ENCODE measurements around the gene DNAH6.

DNA sequence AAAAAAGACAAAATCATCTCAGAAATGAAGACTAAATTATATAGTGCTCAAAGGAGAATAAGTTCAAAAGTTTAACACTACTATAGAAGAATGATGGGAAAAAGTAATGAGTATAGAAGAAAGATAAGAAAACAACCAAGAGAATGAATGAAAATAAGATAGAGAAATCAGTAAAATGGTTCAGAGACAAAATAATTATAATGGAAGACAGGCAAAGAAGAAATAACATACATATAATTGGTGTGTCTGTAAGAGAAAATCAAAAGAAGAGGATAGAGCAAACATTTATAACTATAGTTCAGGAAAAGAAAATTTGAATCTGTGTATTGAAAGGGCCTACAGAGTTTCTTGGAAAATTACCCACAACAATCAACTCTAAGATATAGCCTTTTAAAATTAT lies 43.5 kb downstream of the DNAH6 start:
- TF ChIP-seq ZNF70 (CRISPR knock-in tag; IDR thresholded peaks at IDR 0.05), result no peak
- TF ChIP-seq TCF4 (CRISPR knock-in tag; IDR thresholded peaks at IDR 0.05; ENCODE audit: borderline replicate concordance), result no peak
- no peak for TF ChIP-seq GLIS3 (CRISPR knock-in tag; IDR thresholded peaks at IDR 0.05)
- TF ChIP-seq ARNTL (CRISPR knock-in tag; IDR thresholded peaks at IDR 0.05; ENCODE audit: borderline replicate concordance, low read depth), result no peak
- TF ChIP-seq, protein P1, sequence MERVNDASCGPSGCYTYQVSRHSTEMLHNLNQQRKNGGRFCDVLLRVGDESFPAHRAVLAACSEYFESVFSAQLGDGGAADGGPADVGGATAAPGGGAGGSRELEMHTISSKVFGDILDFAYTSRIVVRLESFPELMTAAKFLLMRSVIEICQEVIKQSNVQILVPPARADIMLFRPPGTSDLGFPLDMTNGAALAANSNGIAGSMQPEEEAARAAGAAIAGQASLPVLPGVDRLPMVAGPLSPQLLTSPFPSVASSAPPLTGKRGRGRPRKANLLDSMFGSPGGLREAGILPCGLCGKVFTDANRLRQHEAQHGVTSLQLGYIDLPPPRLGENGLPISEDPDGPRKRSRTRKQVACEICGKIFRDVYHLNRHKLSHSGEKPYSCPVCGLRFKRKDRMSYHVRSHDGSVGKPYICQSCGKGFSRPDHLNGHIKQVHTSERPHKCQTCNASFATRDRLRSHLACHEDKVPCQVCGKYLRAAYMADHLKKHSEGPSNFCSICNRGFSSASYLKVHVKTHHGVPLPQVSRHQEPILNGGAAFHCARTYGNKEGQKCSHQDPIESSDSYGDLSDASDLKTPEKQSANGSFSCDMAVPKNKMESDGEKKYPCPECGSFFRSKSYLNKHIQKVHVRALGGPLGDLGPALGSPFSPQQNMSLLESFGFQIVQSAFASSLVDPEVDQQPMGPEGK (CRISPR knock-in tag; IDR thresholded peaks at IDR 0.05; ENCODE audit: borderline replicate concordance), result no peak
- no peak for TF ChIP-seq RARB (CRISPR knock-in tag; IDR thresholded peaks at IDR 0.05)
- TF ChIP-seq, protein P2, sequence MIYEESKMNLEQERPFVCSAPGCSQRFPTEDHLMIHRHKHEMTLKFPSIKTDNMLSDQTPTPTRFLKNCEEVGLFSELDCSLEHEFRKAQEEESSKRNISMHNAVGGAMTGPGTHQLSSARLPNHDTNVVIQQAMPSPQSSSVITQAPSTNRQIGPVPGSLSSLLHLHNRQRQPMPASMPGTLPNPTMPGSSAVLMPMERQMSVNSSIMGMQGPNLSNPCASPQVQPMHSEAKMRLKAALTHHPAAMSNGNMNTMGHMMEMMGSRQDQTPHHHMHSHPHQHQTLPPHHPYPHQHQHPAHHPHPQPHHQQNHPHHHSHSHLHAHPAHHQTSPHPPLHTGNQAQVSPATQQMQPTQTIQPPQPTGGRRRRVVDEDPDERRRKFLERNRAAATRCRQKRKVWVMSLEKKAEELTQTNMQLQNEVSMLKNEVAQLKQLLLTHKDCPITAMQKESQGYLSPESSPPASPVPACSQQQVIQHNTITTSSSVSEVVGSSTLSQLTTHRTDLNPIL (CRISPR knock-in tag; IDR thresholded peaks at IDR 0.05; ENCODE audit: low read depth), result no peak
- TF ChIP-seq ESRRG (CRISPR knock-in tag; IDR thresholded peaks at IDR 0.05), result no peak

Measured in SK-N-SH treated with all-trans-retinoic acid at 6 μM for 48 hours (cell line).